ENCODE data around the gene NCOR1.

NCOR1 gene

DNA sequence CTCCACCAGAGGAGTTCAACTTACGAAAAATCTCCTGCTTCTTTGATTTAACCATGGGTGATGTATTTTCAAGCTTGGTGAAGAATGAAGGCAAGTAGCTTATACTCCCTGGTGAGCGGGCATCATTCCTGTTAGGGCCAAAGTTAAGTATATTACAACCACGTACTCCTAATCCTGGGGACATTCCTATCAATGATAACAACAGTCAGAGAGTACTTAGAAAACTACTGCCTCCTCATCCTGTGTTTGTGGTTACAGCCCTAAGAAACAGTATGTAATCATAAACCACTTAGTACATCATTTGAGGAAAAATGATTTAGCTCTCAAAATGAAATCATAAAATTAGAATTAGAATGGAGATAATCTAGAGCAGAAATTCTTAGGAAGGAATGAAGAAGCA lies 168.4 kb downstream of the NCOR1 start:
- H3K27me3 ChIP-seq (ENCODE audit: control insufficient read depth in 2 of 2, insufficient read depth in 2 of 2, low read length in 2 of 2): no peaks in the 10 kb centered on the region
- no peak overlapping the region for H3K9ac ChIP-seq (ENCODE audit: low read depth in 1 of 2, low read length in 2 of 2)
- no peak overlapping the region for H3K4me3 ChIP-seq (ENCODE audit: low read length in 2 of 2)
- H3K4me1 ChIP-seq (ENCODE audit: control insufficient read depth in 2 of 2, insufficient read depth in 2 of 2, low read length in 2 of 2): no peaks in the 10 kb centered on the region
- H3K36me3 ChIP-seq (ENCODE audit: control insufficient read depth in 2 of 2, insufficient read depth in 2 of 2, low read length in 2 of 2): peaks cover 53 to 67% of the 10 kb centered on the region in 2 donors
- H3K27ac ChIP-seq (ENCODE audit: low read depth in 2 of 2, low read length in 2 of 2): no peak overlapping the region
- no peaks in the 10 kb centered on the region for H3K9me3 ChIP-seq (ENCODE audit: control insufficient read depth in 2 of 2, low read length in 2 of 2)

DNA sequence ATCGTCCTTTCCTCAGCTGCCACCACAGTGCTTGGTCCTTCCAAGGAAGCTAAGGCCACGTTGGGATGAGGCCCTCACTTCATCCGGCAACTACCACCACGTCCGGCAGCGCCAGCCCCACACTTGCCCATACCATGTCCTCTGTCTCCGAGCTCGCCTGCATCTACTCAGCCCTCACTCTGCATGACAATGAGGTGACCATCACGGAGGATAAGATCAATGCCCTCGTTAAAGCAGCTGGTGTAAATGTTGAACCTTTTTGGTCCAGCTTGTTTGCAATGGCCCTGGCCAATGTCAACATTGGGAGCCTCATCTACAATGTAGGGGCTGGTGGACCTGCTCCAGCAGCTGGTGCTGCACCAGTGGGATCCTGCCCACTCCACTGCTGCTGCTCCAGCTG lies 170.8 kb downstream of the NCOR1 start:
- H3K9me3 ChIP-seq (ENCODE audit: control insufficient read depth in 2 of 2, low read length in 2 of 2): no peaks in the 10 kb centered on the region
- no peak overlapping the region for H3K4me3 ChIP-seq (ENCODE audit: low read length in 2 of 2)
- peaks cover 60 to 77% of the 10 kb centered on the region in 2 donors for H3K36me3 ChIP-seq (ENCODE audit: control insufficient read depth in 2 of 2, insufficient read depth in 2 of 2, low read length in 2 of 2)
- H3K27ac ChIP-seq (ENCODE audit: low read depth in 2 of 2, low read length in 2 of 2): no peak overlapping the region
- H3K27me3 ChIP-seq (ENCODE audit: control insufficient read depth in 2 of 2, insufficient read depth in 2 of 2, low read length in 2 of 2): no peaks in the 10 kb centered on the region
- H3K4me1 ChIP-seq (ENCODE audit: control insufficient read depth in 2 of 2, insufficient read depth in 2 of 2, low read length in 2 of 2): no peaks in the 10 kb centered on the region
- no peak overlapping the region for H3K9ac ChIP-seq (ENCODE audit: low read depth in 1 of 2, low read length in 2 of 2)

DNA sequence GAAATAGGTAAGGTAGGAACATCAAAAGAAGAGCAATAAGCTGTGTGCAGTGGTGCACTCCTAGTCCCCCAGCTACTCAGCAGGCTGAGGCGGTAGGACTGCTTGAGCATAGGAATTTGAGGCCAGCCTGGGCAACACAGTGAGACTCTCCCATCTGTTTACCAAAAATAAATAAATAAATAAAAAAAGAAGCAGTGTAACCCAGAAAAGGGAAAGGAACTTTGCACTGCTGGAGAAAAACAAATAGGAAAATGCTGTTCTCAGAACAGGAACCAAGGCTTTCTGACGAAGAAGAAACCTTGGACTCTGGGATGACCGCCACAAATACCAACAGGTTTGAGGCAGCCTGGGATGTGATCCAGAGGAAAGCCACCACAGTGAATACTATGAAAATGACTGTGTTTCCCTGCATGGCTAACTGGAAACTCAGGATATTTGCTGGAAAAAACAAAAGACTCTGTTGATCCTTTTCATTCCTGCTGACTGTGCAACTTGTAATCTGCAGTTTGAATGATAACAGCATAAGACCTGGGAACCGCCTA lies 174.6 kb downstream of the NCOR1 start:
- H3K4me1 ChIP-seq (ENCODE audit: control insufficient read depth in 2 of 2, insufficient read depth in 2 of 2, low read length in 2 of 2): no peaks in the 10 kb centered on the region
- H3K4me3 ChIP-seq (ENCODE audit: low read length in 2 of 2): no peak overlapping the region
- peak overlapping the region in 1 of 2 donors; percentile 46 for H3K27ac ChIP-seq (ENCODE audit: low read depth in 2 of 2, low read length in 2 of 2)
- H3K27me3 ChIP-seq (ENCODE audit: control insufficient read depth in 2 of 2, insufficient read depth in 2 of 2, low read length in 2 of 2): no peaks in the 10 kb centered on the region
- H3K36me3 ChIP-seq (ENCODE audit: control insufficient read depth in 2 of 2, insufficient read depth in 2 of 2, low read length in 2 of 2): peaks cover 57 to 71% of the 10 kb centered on the region in 2 donors
- H3K9me3 ChIP-seq (ENCODE audit: control insufficient read depth in 2 of 2, low read length in 2 of 2): no peaks in the 10 kb centered on the region
- H3K9ac ChIP-seq (ENCODE audit: low read depth in 1 of 2, low read length in 2 of 2): no peak overlapping the region

DNA sequence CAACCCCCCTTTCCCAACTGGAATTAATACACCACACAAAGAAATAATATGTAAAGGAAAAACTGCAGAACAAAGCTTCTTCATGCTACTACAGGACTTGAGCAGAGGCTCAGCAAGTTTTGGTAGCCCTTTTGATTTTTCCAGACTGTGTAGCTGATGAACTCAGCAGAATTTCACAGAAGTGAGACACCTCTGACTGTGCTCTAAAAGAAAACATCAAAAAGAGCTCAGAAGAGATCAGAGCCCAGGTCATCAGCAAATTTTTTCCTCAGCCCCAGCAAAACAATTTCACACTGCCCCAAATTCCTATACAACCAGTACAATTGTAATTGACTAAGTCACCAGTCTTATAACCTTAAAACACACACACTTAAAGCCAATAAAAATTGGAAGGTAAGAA lies 177.7 kb downstream of the NCOR1 start:
- Histone ChIP-seq H3K4me1 (ENCODE audit: control insufficient read depth in 2 of 2, insufficient read depth in 2 of 2, low read length in 2 of 2) (no peaks in the 10 kb centered on the region), H3K9ac (ENCODE audit: low read depth in 1 of 2, low read length in 2 of 2) (no peak overlapping the region), H3K36me3 (ENCODE audit: control insufficient read depth in 2 of 2, insufficient read depth in 2 of 2, low read length in 2 of 2) (peaks cover 53 to 74% of the 10 kb centered on the region in 2 donors), H3K27me3 (ENCODE audit: control insufficient read depth in 2 of 2, insufficient read depth in 2 of 2, low read length in 2 of 2) (no peaks in the 10 kb centered on the region), H3K9me3 (ENCODE audit: control insufficient read depth in 2 of 2, low read length in 2 of 2) (no peaks in the 10 kb centered on the region), H3K4me3 (ENCODE audit: low read length in 2 of 2) (no peak overlapping the region), H3K27ac (ENCODE audit: low read depth in 2 of 2, low read length in 2 of 2) (no peak overlapping the region)

DNA sequence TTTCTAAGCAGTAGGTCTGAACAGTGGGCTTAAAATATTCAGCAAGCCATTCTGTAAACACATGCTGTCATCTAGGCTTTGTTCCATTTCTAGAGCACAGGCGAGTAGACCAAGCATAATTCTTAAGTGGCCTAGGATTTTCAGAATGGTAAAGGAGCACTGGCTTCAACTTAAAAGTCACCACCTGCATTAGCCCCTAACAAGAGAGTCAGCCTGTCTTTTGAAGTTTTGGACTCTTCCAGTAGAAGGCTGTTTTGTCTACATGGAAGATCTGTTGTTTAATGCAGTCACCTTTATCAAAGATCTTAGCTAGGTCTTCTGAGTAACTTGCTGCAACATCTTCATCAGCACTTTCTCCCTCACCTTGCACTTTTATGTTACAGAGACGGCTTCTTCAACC lies 179.1 kb downstream of the NCOR1 start:
- Histone ChIP-seq H3K9ac (ENCODE audit: low read depth in 1 of 2, low read length in 2 of 2) (no peak overlapping the region), H3K4me1 (ENCODE audit: control insufficient read depth in 2 of 2, insufficient read depth in 2 of 2, low read length in 2 of 2) (no peaks in the 10 kb centered on the region), H3K4me3 (ENCODE audit: low read length in 2 of 2) (no peak overlapping the region), H3K27me3 (ENCODE audit: control insufficient read depth in 2 of 2, insufficient read depth in 2 of 2, low read length in 2 of 2) (no peaks in the 10 kb centered on the region), H3K9me3 (ENCODE audit: control insufficient read depth in 2 of 2, low read length in 2 of 2) (no peaks in the 10 kb centered on the region), H3K36me3 (ENCODE audit: control insufficient read depth in 2 of 2, insufficient read depth in 2 of 2, low read length in 2 of 2) (peaks cover 59 to 78% of the 10 kb centered on the region in 2 donors), H3K27ac (ENCODE audit: low read depth in 2 of 2, low read length in 2 of 2) (no peak overlapping the region)

DNA sequence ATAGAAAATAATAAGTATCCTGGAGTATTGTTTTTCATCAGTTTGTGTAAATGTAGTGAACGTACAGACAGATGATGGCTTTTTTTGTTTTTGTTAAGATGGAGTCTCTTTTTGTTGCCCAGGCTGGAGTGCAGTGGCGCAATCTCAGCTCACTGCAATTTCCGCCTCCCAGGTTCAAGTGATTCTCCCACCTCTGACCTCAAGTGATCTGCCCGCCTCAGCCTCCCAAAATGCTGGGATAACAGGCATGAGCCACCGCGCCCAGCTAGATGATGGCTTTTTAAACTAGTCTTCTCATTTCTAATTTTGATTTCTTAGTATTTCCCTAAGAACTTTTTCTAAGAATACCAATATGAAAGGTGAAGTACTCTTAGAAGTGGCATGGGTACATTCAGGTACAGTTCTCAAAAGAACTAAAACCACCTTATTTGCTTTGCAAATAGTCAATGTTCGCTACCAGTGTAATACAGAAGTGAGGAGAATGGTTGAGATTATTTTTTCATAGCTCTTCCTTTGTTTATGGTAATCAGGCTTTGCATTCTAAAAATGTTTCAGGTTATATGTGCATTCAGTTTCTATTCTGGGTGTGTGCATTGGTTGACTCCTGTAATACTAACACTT lies 181.5 kb downstream of the NCOR1 start:
- Histone ChIP-seq H3K36me3 (ENCODE audit: control insufficient read depth in 2 of 2, insufficient read depth in 2 of 2, low read length in 2 of 2) (peaks cover 66 to 83% of the 10 kb centered on the region in 2 donors), H3K27me3 (ENCODE audit: control insufficient read depth in 2 of 2, insufficient read depth in 2 of 2, low read length in 2 of 2) (no peaks in the 10 kb centered on the region), H3K27ac (ENCODE audit: low read depth in 2 of 2, low read length in 2 of 2) (no peak overlapping the region), H3K9ac (ENCODE audit: low read depth in 1 of 2, low read length in 2 of 2) (no peak overlapping the region), H3K9me3 (ENCODE audit: control insufficient read depth in 2 of 2, low read length in 2 of 2) (no peaks in the 10 kb centered on the region), H3K4me3 (ENCODE audit: low read length in 2 of 2) (no peak overlapping the region), H3K4me1 (ENCODE audit: control insufficient read depth in 2 of 2, insufficient read depth in 2 of 2, low read length in 2 of 2) (no peaks in the 10 kb centered on the region)

DNA sequence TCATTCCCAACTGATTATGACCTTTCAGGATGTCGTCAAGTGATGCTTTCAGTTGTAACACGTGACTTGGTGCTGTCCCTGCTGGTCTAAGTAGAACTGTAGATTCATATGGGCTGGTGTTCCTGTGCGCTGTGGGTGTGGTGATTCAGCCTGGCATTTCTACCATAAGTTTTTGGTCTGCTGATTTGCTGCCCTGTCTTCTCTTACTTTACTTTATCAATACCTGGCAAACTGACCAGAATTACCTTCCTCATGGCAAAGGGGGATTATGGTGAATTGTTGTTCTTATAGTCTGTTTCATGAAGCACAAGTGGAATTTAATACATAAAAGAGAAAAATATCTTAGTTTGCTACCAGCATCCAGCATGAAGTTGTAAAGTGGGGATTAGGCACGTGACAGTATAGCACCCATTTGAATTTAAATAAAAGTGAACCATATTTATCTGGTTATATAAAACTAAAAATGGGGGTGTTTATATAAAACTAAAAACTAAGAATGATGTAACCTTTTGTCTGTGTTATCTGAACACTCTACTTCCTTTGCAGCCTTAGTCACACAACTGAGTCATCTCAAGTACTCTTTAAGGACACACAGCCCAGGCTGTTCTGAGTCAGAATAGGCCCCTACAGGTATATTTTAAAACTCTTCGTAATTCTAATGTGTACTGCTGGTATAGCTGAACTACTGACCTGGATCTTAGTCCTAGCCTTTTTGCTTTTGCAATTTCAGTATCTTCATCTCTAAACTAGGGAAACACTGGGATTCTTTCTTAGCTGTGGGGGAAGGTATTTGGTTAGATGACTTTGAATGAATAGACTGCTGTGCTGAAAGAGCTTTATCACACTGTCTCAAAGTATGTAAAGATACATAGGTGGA lies 187.4 kb downstream of the NCOR1 start:
- Histone ChIP-seq H3K4me1 (ENCODE audit: control insufficient read depth in 2 of 2, insufficient read depth in 2 of 2, low read length in 2 of 2) (no peaks in the 10 kb centered on the region), H3K9ac (ENCODE audit: low read depth in 1 of 2, low read length in 2 of 2) (no peak overlapping the region), H3K9me3 (ENCODE audit: control insufficient read depth in 2 of 2, low read length in 2 of 2) (no peaks in the 10 kb centered on the region), H3K36me3 (ENCODE audit: control insufficient read depth in 2 of 2, insufficient read depth in 2 of 2, low read length in 2 of 2) (peaks cover 83 to 87% of the 10 kb centered on the region in 2 donors), H3K4me3 (ENCODE audit: low read length in 2 of 2) (no peak overlapping the region), H3K27me3 (ENCODE audit: control insufficient read depth in 2 of 2, insufficient read depth in 2 of 2, low read length in 2 of 2) (no peaks in the 10 kb centered on the region), H3K27ac (ENCODE audit: low read depth in 2 of 2, low read length in 2 of 2) (peak overlapping the region in 1 of 2 donors; percentile 1)

DNA sequence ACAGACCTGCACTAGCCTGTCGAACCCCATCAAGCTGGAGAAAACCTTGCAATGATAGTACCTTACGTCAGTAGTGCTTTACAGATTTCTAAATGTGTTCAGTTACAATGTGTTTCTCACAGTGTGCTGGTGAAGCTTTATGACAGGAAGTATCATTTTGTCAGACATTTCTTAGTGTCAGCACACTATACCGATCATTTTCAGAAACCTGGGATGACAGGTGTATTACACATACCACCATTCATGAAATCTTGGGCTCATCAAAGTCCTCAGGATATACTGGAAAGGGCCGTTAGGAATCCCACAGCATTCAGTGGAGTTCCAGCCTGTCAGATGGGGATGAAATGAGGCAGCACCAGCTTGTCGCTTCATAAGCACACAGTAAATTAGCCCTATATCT lies 188.4 kb downstream of the NCOR1 start:
- Histone ChIP-seq H3K9me3 (ENCODE audit: control insufficient read depth in 2 of 2, low read length in 2 of 2) (no peaks in the 10 kb centered on the region), H3K4me1 (ENCODE audit: control insufficient read depth in 2 of 2, insufficient read depth in 2 of 2, low read length in 2 of 2) (no peaks in the 10 kb centered on the region), H3K27ac (ENCODE audit: low read depth in 2 of 2, low read length in 2 of 2) (no peak overlapping the region), H3K4me3 (ENCODE audit: low read length in 2 of 2) (no peak overlapping the region), H3K36me3 (ENCODE audit: control insufficient read depth in 2 of 2, insufficient read depth in 2 of 2, low read length in 2 of 2) (peaks cover 77% of the 10 kb centered on the region in 2 donors), H3K9ac (ENCODE audit: low read depth in 1 of 2, low read length in 2 of 2) (no peak overlapping the region), H3K27me3 (ENCODE audit: control insufficient read depth in 2 of 2, insufficient read depth in 2 of 2, low read length in 2 of 2) (no peaks in the 10 kb centered on the region)

DNA sequence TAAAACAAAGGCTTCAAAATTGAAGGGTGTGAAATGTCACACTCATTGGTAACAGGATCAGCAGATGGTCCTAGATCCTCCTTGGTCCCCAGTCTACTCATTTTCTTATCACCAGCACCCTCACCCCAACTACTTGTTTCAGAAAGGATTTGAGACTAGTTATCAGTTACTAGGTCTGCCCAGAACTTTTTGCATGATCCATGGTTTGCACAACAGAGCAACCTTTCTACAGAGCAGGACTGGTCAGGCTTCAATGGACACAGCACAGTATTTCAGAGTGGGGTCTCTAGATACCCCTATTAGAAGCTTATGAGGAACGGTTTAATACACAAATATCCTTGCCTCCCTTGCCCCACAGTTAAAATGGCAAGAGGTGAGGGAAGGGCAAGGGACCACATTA lies 190.1 kb downstream of the NCOR1 start:
- Histone ChIP-seq H3K9me3 (ENCODE audit: control insufficient read depth in 2 of 2, low read length in 2 of 2) (no peaks in the 10 kb centered on the region), H3K9ac (ENCODE audit: low read depth in 1 of 2, low read length in 2 of 2) (no peak overlapping the region), H3K27me3 (ENCODE audit: control insufficient read depth in 2 of 2, insufficient read depth in 2 of 2, low read length in 2 of 2) (no peaks in the 10 kb centered on the region), H3K4me3 (ENCODE audit: low read length in 2 of 2) (no peak overlapping the region), H3K4me1 (ENCODE audit: control insufficient read depth in 2 of 2, insufficient read depth in 2 of 2, low read length in 2 of 2) (no peaks in the 10 kb centered on the region), H3K36me3 (ENCODE audit: control insufficient read depth in 2 of 2, insufficient read depth in 2 of 2, low read length in 2 of 2) (peaks cover 70 to 76% of the 10 kb centered on the region in 2 donors), H3K27ac (ENCODE audit: low read depth in 2 of 2, low read length in 2 of 2) (no peak overlapping the region)

DNA sequence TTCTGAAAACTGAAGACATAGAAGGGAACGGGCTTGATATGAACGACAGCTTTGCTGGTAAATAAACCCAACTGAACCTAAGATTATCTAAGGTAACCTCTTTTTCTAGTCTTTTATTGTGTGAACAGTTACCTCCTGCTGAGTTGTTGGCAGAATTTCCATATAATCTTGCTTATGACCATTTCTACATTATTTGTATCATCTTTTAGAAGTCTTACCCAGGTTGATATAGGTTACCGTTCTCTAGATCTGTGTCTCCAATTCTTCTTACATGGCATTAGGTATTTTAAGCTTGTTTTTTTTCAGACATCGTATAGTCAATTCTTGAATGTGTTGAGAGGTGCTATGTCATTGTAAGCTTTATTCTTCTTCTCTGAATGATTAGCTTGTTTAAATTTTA lies 191.5 kb downstream of the NCOR1 start:
- no peaks in the 10 kb centered on the region for H3K9me3 ChIP-seq (ENCODE audit: control insufficient read depth in 2 of 2, low read length in 2 of 2)
- H3K9ac ChIP-seq (ENCODE audit: low read depth in 1 of 2, low read length in 2 of 2): no peak overlapping the region
- H3K27ac ChIP-seq (ENCODE audit: low read depth in 2 of 2, low read length in 2 of 2): no peak overlapping the region
- no peaks in the 10 kb centered on the region for H3K27me3 ChIP-seq (ENCODE audit: control insufficient read depth in 2 of 2, insufficient read depth in 2 of 2, low read length in 2 of 2)
- H3K36me3 ChIP-seq (ENCODE audit: control insufficient read depth in 2 of 2, insufficient read depth in 2 of 2, low read length in 2 of 2): peaks cover 57 to 70% of the 10 kb centered on the region in 2 donors
- no peaks in the 10 kb centered on the region for H3K4me1 ChIP-seq (ENCODE audit: control insufficient read depth in 2 of 2, insufficient read depth in 2 of 2, low read length in 2 of 2)
- H3K4me3 ChIP-seq (ENCODE audit: low read length in 2 of 2): no peak overlapping the region
